Astrocyte (in vitro differentiated cells and primary cell): ENCODE results near the gene ODF2.
"Not testable (repeated sequence)": the region's sequence is repeated elsewhere in the genome, so short reads cannot be mapped to it uniquely, and the experiment has no call there.

ENCODE experiments used
- CTCF ChIP-seq: IDR thresholded peaks from 2 replicates; pipeline ENCODE4 v1.5.1; 2011; ENCODE audit warnings: low read depth, mild to moderate bottlenecking, inconsistent platforms, low read length, moderate library complexity; ENCODE audit not compliant: insufficient read depth
- EZH2 ChIP-seq: IDR thresholded peaks from 2 replicates; pipeline ENCODE4 v1.6.1; 2012; ENCODE audit warnings: mild to moderate bottlenecking, low read length, inconsistent platforms; ENCODE audit not compliant: insufficient read depth

GRCh38 chr9:128446505-128446904, 9.3 kb upstream of the ODF2 start:
- not testable (repeated sequence) for TF ChIP-seq CTCF, EZH2
